Astrocyte of the spinal cord (primary cell): ENCODE data around the gene FTO.

Experiments used
- DNase-seq: peaks from one replicate; pipeline ENCODE4 v3.0.0; 2011; ENCODE audit warnings: low read depth, low spot score
- H3K4me3 ChIP-seq: 2 replicates; pipeline ENCODE4 v1.5.1; 2011; ENCODE audit warnings: low read depth, mild to moderate bottlenecking, low read length, moderate library complexity
- CTCF ChIP-seq: IDR thresholded peaks from 2 replicates; pipeline ENCODE4 v1.5.1; 2012; ENCODE audit warnings: low read depth, mild to moderate bottlenecking, low read length, inconsistent platforms
- in situ Hi-C: cut with HindIII; loops from 2 replicates; pipeline ENCODE4 v1.10.0; 2017; ENCODE audit warnings: low sequenced_read_pairs

FTO gene

DNA sequence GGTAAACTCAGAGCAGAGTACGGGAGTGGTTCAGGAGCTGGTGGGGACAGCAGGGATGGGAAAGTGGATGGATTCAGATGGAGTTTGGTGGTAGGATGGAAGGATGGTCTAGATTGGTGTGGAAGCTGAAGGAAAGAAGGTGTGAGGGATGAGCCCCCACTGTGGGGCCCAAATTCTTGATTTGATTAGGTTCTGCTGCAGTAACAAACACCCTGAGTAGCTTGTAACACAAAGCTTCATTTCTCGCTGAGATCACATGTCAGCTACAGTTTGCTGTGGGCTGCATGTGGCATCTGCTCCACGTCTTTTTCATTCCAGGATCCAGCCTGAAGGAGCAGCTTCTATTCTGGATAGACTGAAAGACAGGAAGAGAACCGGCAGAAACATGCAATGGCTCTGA lies 438.8 kb downstream of the FTO start:
- H3K4me3 ChIP-seq, result no peak overlapping the region
- TF ChIP-seq CTCF, result no peak
- in situ Hi-C loops, result no loop called here
- DNase-seq, result no peak

DNA sequence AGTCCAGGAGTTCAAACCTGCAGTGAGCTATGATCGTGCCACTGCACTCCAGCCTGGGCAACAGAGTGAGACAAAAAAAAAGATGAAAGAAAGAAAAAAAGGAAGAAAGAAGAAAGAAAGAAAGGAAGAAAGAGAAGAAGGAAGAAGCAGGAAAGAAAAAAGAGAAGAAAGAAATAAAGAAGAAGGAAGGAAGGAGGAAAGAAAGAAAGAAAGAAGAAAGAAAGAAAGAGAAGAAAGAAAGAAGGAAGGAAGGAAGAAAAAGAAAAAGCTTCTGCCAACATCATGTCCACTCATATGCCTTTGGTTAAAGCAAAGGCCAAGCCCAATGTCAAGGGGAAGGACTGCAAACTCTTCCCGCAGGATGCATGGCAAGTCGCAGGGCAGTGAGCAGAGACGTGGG lies 439.5 kb downstream of the FTO start:
- no peak overlapping the region for H3K4me3 ChIP-seq
- no peak for TF ChIP-seq CTCF
- in situ Hi-C loops, result no loop called here
- no peak for DNase-seq

DNA sequence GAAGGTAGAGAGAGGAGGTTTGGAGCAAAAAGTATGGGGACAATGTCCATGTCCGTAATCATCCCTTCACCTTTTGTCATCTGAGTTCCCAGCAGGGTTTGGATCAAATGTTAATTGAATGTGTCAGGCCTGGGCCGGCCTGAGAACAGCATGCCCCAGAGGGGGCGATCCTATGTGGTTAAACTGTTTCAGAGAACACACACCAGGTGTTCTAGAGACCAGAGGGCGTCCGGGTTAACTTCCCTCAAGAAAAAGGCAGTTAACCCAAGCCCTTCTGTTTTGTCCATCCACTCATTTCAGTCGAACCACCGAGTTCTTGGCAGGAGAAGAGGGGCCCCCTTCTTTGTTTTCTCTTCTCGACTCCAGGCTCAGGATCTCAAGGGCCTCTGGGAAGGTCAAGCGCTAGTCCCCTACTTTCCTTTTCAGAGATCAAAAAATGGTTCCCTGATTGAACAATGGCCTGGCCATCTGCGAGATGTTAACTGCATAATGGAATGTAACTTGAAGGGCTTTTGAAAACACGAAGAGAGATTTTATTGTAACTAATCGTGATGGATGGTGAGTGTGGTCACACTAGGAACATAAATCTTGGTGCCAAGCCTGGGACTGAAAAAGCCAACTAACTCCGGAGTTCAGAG lies 440.1 kb downstream of the FTO start:
- TF ChIP-seq CTCF, result no peak
- in situ Hi-C loops, result no loop called here
- no peak overlapping the region for H3K4me3 ChIP-seq
- no peak for DNase-seq

DNA sequence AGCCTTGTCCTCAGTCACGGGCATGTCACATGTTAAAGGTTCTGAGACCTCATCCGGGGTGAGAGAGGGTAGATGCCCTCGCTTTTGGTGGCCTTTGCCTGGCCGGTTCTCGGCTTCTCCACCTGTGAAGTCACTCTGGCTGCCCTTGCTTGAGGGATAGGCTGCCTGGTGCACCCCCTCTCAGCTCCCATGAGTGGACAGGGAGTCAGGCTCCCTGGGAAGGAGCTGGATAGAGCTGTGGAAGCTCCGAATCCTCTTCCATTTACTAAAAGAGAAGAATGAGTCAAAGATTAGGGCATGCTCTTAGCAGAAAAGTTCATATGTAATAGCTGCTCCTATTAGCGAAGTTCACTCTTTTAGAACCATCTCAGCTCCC lies 440.6 kb downstream of the FTO start:
- no peak for TF ChIP-seq CTCF

DNA sequence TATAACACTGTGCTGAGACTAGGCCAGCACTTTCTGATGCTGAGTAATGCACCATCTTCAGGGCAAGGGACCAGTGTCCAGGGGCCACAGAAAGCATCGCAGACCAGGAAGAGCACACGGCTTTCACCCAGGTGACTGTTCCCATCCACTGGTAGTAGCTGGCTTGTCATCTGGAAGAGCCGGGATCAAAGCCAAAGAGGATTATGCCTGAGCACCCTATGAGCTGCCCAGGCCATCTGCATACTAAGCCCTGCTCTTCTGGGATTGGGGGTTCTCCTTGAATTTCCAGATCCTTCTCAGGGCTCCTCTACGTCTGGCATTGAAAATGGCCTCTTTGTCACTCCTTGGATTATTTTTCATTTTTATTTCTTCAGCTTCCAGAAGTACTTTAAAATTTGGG lies 441.9 kb downstream of the FTO start:
- DNase-seq, result no peak
- in situ Hi-C loops, result no loop called here
- no peak for TF ChIP-seq CTCF
- no peak overlapping the region for H3K4me3 ChIP-seq

More for the DNA sequence above, 440.6 kb downstream of the FTO start:
- DNase-seq, result no peak
- in situ Hi-C loops, result no loop called here
- H3K4me3 ChIP-seq, result no peak overlapping the region

- DNase-seq, result no peak
- no peak overlapping the region for H3K4me3 ChIP-seq
- no peak for TF ChIP-seq CTCF
- in situ Hi-C loops, result no loop called here
Measured at GRCh38 chr16:54148974-54149373, 445.0 kb downstream of the FTO start.

- no peak overlapping the region for H3K4me3 ChIP-seq
- in situ Hi-C loops, result no loop called here
- DNase-seq, result no peak
- no peak for TF ChIP-seq CTCF
Measured at GRCh38 chr16:54150861-54151260, 446.9 kb downstream of the FTO start.
